Measurements from ENCODE around the gene EXOC6B. TPM values are rescaled to one million over a fixed set of nuclear protein-coding genes. Genes with fewer than 3 reads are reported as not detected.

The EXOC6B gene
- total and polyA plus RNA-seq, 2 donors from 2014 or later, result 5.9 to 31.3 TPM

- Histone ChIP-seq H3K4me1 (ENCODE audit: control insufficient read depth in 2 of 3, insufficient read depth in 2 of 3, low read depth in 1 of 3, low read length in 3 of 3) (peaks cover 0 to 8% (median 2%) of the 10 kb centered on the region in 3 donors), H3K9me3 (ENCODE audit: control insufficient read depth in 2 of 3, insufficient read depth in 1 of 3, low read length in 3 of 3) (no peaks in the 10 kb centered on the region), H3K27ac (ENCODE audit: low read depth in 2 of 2, low read length in 2 of 2) (no peak overlapping the region), H3K36me3 (ENCODE audit: control insufficient read depth in 2 of 3, insufficient read depth in 3 of 3, low read length in 3 of 3) (no peaks in the 10 kb centered on the region), H3K4me3 (ENCODE audit: low read length in 3 of 3) (no peak overlapping the region), H3K9ac (ENCODE audit: low read length in 3 of 3) (no peak overlapping the region), H3K27me3 (ENCODE audit: control insufficient read depth, insufficient read depth, low read length) (no peaks in the 10 kb centered on the region)
- no peak for TF ChIP-seq CTCF (IDR thresholded peaks at IDR 0.05; ENCODE audit: borderline replicate concordance, extremely low read depth, insufficient read depth)
- intact Hi-C loops (cut with DNase I), result no loop called here
- peak in 1 of 5 donors; percentile 18 for DNase-seq
- no peak for FAIRE-seq
Measured at GRCh38 chr2:72185206-72185605, 640.6 kb downstream of the EXOC6B start.

- Histone ChIP-seq H3K4me1 (ENCODE audit: control insufficient read depth in 2 of 3, insufficient read depth in 2 of 3, low read depth in 1 of 3, low read length in 3 of 3) (peaks cover 0 to 8% (median 2%) of the 10 kb centered on the region in 3 donors), H3K27ac (ENCODE audit: low read depth in 2 of 2, low read length in 2 of 2) (no peak overlapping the region), H3K27me3 (ENCODE audit: control insufficient read depth, insufficient read depth, low read length) (no peaks in the 10 kb centered on the region), H3K9ac (ENCODE audit: low read length in 3 of 3) (no peak overlapping the region), H3K9me3 (ENCODE audit: control insufficient read depth in 2 of 3, insufficient read depth in 1 of 3, low read length in 3 of 3) (no peaks in the 10 kb centered on the region), H3K4me3 (ENCODE audit: low read length in 3 of 3) (no peak overlapping the region), H3K36me3 (ENCODE audit: control insufficient read depth in 2 of 3, insufficient read depth in 3 of 3, low read length in 3 of 3) (peaks cover 0 to 5% (median 4%) of the 10 kb centered on the region in 3 donors)
- intact Hi-C loops (cut with DNase I), result no loop called here
- FAIRE-seq (no peak), DNase-seq (no peak)
- no peak for TF ChIP-seq CTCF (IDR thresholded peaks at IDR 0.05; ENCODE audit: borderline replicate concordance, extremely low read depth, insufficient read depth)
Measured at GRCh38 chr2:72183466-72183865, 642.4 kb downstream of the EXOC6B start.

- peaks cover 0 to 7% (median 6%) of the 10 kb centered on the region in 3 donors for H3K36me3 ChIP-seq (ENCODE audit: control insufficient read depth in 2 of 3, insufficient read depth in 3 of 3, low read length in 3 of 3)
- H3K4me1 ChIP-seq (ENCODE audit: control insufficient read depth in 2 of 3, insufficient read depth in 2 of 3, low read depth in 1 of 3, low read length in 3 of 3), result peaks cover 0 to 8% (median 2%) of the 10 kb centered on the region in 3 donors
- H3K9me3 ChIP-seq (ENCODE audit: control insufficient read depth in 2 of 3, insufficient read depth in 1 of 3, low read length in 3 of 3), result no peaks in the 10 kb centered on the region
- no peaks in the 10 kb centered on the region for H3K27me3 ChIP-seq (ENCODE audit: control insufficient read depth, insufficient read depth, low read length)
- H3K4me3 ChIP-seq (ENCODE audit: low read length in 3 of 3), result no peak overlapping the region
- FAIRE-seq, result no peak
- no peak for TF ChIP-seq CTCF (IDR thresholded peaks at IDR 0.05; ENCODE audit: borderline replicate concordance, extremely low read depth, insufficient read depth)
- no peak overlapping the region for H3K27ac ChIP-seq (ENCODE audit: low read depth in 2 of 2, low read length in 2 of 2)
- intact Hi-C loops (cut with DNase I), result no loop called here
- H3K9ac ChIP-seq (ENCODE audit: low read length in 3 of 3), result no peak overlapping the region
- DNase-seq, result peak in 3 of 5 donors; percentile 40 to 83 (median 80)
Measured at GRCh38 chr2:72183016-72183415, 642.8 kb downstream of the EXOC6B start.

- H3K9me3 ChIP-seq (ENCODE audit: control insufficient read depth in 2 of 3, insufficient read depth in 1 of 3, low read length in 3 of 3), result no peaks in the 10 kb centered on the region
- H3K4me1 ChIP-seq (ENCODE audit: control insufficient read depth in 2 of 3, insufficient read depth in 2 of 3, low read depth in 1 of 3, low read length in 3 of 3), result peaks cover 0 to 8% (median 2%) of the 10 kb centered on the region in 3 donors
- H3K36me3 ChIP-seq (ENCODE audit: control insufficient read depth in 2 of 3, insufficient read depth in 3 of 3, low read length in 3 of 3), result peaks cover 0 to 7% (median 6%) of the 10 kb centered on the region in 3 donors
- intact Hi-C loops (cut with DNase I), result no loop called here
- no peak overlapping the region for H3K4me3 ChIP-seq (ENCODE audit: low read length in 3 of 3)
- TF ChIP-seq CTCF (IDR thresholded peaks at IDR 0.05; ENCODE audit: borderline replicate concordance, extremely low read depth, insufficient read depth), result no peak
- H3K9ac ChIP-seq (ENCODE audit: low read length in 3 of 3), result no peak overlapping the region
- H3K27me3 ChIP-seq (ENCODE audit: control insufficient read depth, insufficient read depth, low read length), result no peaks in the 10 kb centered on the region
- DNase-seq (no peak), FAIRE-seq (no peak)
- no peak overlapping the region for H3K27ac ChIP-seq (ENCODE audit: low read depth in 2 of 2, low read length in 2 of 2)
Measured at GRCh38 chr2:72182547-72182946, 643.3 kb downstream of the EXOC6B start.
